Caco-2 (cell line): Measurements from ENCODE around the gene SLAMF1. TPM values are rescaled to one million over a fixed set of nuclear protein-coding genes. Genes with fewer than 3 reads are reported as not detected.

Experiments used
- BruUV-seq: library from RNA; stranded (reverse); fragments of 400-500 nt; replicated peaks from 2 replicates; lab custom pipeline; 2021; lab: Mats Ljungman, UMichigan
- CTCF ChIA-PET: fragments of 300-600 bp; sonication (Branson Sonifier 250); formaldehyde crosslinking; loops from one replicate; lab custom pipeline; 2022; ENCODE audit warnings: antibody characterized with exemption; lab: Charles Lee
- POLR2A ChIA-PET: fragments of 300-600 bp; sonication (Branson Sonifier 250); formaldehyde crosslinking; loops from one replicate; lab custom pipeline; 2022; ENCODE audit warnings: antibody characterized with exemption; lab: Charles Lee
- DNase-seq, 2 experiments: peaks; one replicate each; pipeline versions ENCODE4 v3.0.0 to v3.0.0-alpha.2; 2020 to 2022
- H3K27me3 ChIP-seq: replicated peaks from 2 replicates; pipeline ENCODE4 v1.6.0; 2011; ENCODE audit warnings: low read length; ENCODE audit not compliant: control insufficient read depth, insufficient read depth
- H3K36me3 ChIP-seq: 2 replicates; pipeline ENCODE4 v1.5.1; 2011; ENCODE audit warnings: low read length; ENCODE audit not compliant: control insufficient read depth, insufficient read depth
- H3K4me1 ChIP-seq: fragments of 250-450 bp; sonication (Bioruptor Pico); 2 replicates; pipeline ENCODE4 v1.5.1; 2020; ENCODE audit warnings: mild to moderate bottlenecking
- H3K4me3 ChIP-seq: 2 replicates; pipeline ENCODE4 v1.5.1; 2011; ENCODE audit warnings: low read depth, mild to moderate bottlenecking, control low read depth, low read length
- H3K9me3 ChIP-seq: fragments of 250-450 bp; sonication (Bioruptor Pico); 2 replicates; pipeline ENCODE4 v1.5.1; 2020; ENCODE audit warnings: mild to moderate bottlenecking, moderate library complexity
- H3K27ac Mint-ChIP-seq: one replicate; pipeline ENCODE4 v1.8.0; 2022; ENCODE audit warnings: mixed read lengths; ENCODE audit not compliant: unreplicated experiment
- H3K27me3 Mint-ChIP-seq: one replicate; pipeline ENCODE4 v1.8.0; 2022; ENCODE audit warnings: mixed read lengths; ENCODE audit not compliant: insufficient read depth, unreplicated experiment
- H3K36me3 Mint-ChIP-seq: one replicate; pipeline ENCODE4 v1.8.0; 2022; ENCODE audit warnings: mild to moderate bottlenecking, mixed read lengths; ENCODE audit not compliant: insufficient read depth, unreplicated experiment
- H3K4me1 Mint-ChIP-seq: one replicate; pipeline ENCODE4 v1.8.0; 2022; ENCODE audit warnings: low read depth, mixed read lengths; ENCODE audit not compliant: unreplicated experiment
- H3K4me3 Mint-ChIP-seq: one replicate; pipeline ENCODE4 v1.8.0; 2022; ENCODE audit warnings: mild to moderate bottlenecking, moderate library complexity, mixed read lengths; ENCODE audit not compliant: unreplicated experiment
- H3K9me3 Mint-ChIP-seq: one replicate; pipeline ENCODE4 v1.8.0; 2022; ENCODE audit warnings: mixed read lengths; ENCODE audit not compliant: unreplicated experiment
- intact Hi-C: fragments of 100-400 bp; cut with micrococcal nuclease; formaldehyde crosslinking; loops from one replicate; pipeline ENCODE4 v1.10.0; 2022; ENCODE audit not compliant: unreplicated experiment
- total RNA-seq: library from RNA; stranded (reverse); gene quantifications from 2 replicates; pipeline ENCODE4 v1.2.3, GENCODE V29; 2022
- TF ChIP-seq, protein P1 (sequence below), 2 experiments: fragments of 200-600 bp in 1 of 2; IDR thresholded peaks; 1 replicate in 1 of 2; 2 replicates in 1 of 2; pipeline versions ENCODE4 v1.5.1 to v1.8.0; 2011 to 2022; ENCODE audit warnings: antibody characterized with exemption in 1 of 2, control low read depth in 1 of 2, inconsistent platforms in 1 of 2, low read depth in 1 of 2, low read length in 1 of 2, mild to moderate bottlenecking in 1 of 2, moderate library complexity in 1 of 2; ENCODE audit not compliant: insufficient read depth in 1 of 2, severe bottlenecking in 1 of 2, unreplicated experiment in 1 of 2

The SLAMF1 gene
- total RNA-seq, 1 experiment from 2014 or later, result not detected

- TF ChIP-seq, protein P1, sequence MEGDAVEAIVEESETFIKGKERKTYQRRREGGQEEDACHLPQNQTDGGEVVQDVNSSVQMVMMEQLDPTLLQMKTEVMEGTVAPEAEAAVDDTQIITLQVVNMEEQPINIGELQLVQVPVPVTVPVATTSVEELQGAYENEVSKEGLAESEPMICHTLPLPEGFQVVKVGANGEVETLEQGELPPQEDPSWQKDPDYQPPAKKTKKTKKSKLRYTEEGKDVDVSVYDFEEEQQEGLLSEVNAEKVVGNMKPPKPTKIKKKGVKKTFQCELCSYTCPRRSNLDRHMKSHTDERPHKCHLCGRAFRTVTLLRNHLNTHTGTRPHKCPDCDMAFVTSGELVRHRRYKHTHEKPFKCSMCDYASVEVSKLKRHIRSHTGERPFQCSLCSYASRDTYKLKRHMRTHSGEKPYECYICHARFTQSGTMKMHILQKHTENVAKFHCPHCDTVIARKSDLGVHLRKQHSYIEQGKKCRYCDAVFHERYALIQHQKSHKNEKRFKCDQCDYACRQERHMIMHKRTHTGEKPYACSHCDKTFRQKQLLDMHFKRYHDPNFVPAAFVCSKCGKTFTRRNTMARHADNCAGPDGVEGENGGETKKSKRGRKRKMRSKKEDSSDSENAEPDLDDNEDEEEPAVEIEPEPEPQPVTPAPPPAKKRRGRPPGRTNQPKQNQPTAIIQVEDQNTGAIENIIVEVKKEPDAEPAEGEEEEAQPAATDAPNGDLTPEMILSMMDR (IDR thresholded peaks at IDR 0.05; ENCODE audit: insufficient read depth in 1 of 2, low read depth in 1 of 2, low read length in 1 of 2, severe bottlenecking in 1 of 2, unreplicated experiment in 1 of 2), result no peak
- POLR2A ChIA-PET, result no interaction called here
- no peak overlapping the region for H3K4me3 ChIP-seq
- DNase-seq, result no peak
- BruUV-seq, result no TSS peak
- no peaks in the 10 kb centered on the region for H3K27me3 ChIP-seq
- peaks cover 43% of the 10 kb centered on the region for H3K4me1 Mint-ChIP-seq
- no peaks in the 10 kb centered on the region for H3K36me3 Mint-ChIP-seq
- CTCF ChIA-PET, result no interaction called here
- H3K27ac Mint-ChIP-seq, result no peak overlapping the region
- no peaks in the 10 kb centered on the region for H3K36me3 ChIP-seq
- H3K4me1 ChIP-seq, result peaks cover 47% of the 10 kb centered on the region
- H3K9me3 ChIP-seq, result no peaks in the 10 kb centered on the region
- no peaks in the 10 kb centered on the region for H3K27me3 Mint-ChIP-seq
- intact Hi-C loops, result no loop called here
- no peak overlapping the region for H3K4me3 Mint-ChIP-seq
- H3K9me3 Mint-ChIP-seq, result no peaks in the 10 kb centered on the region
These were observed 5.2 kb downstream of the SLAMF1 start for GRCh38 chr1:160641323-160642280.

- no TSS peak for BruUV-seq
These were observed 6.3 kb downstream of the SLAMF1 start for GRCh38 chr1:160640359-160641123.

GRCh38 chr1:160639652-160640051 is 7.2 kb downstream of the SLAMF1 start:
- H3K36me3 ChIP-seq, result no peaks in the 10 kb centered on the region
- Mint-ChIP-seq H3K4me3 (peak overlapping the region; percentile 21), H3K27me3 (no peaks in the 10 kb centered on the region), H3K9me3 (no peaks in the 10 kb centered on the region), H3K36me3 (no peaks in the 10 kb centered on the region), H3K4me1 (peaks cover 38% of the 10 kb centered on the region), H3K27ac (peak overlapping the region; percentile 68)
- ChIA-PET POLR2A (no interaction called here), CTCF (no interaction called here)
- H3K4me1 ChIP-seq, result peaks cover 45% of the 10 kb centered on the region
- no TSS peak for BruUV-seq
- TF ChIP-seq, protein P1 (IDR thresholded peaks at IDR 0.05; ENCODE audit: insufficient read depth in 1 of 2, low read depth in 1 of 2, low read length in 1 of 2, severe bottlenecking in 1 of 2, unreplicated experiment in 1 of 2), result no peak
- H3K4me3 ChIP-seq, result no peak overlapping the region
- DNase-seq, result no peak
- H3K9me3 ChIP-seq, result no peaks in the 10 kb centered on the region
- H3K27me3 ChIP-seq, result no peaks in the 10 kb centered on the region
- intact Hi-C loops, result no loop called here

More at GRCh38 chr1:160640359-160641123, 6.3 kb downstream of the SLAMF1 start:
- H3K36me3 ChIP-seq, result no peaks in the 10 kb centered on the region
- Mint-ChIP-seq H3K36me3 (no peaks in the 10 kb centered on the region), H3K27ac (no peak overlapping the region), H3K9me3 (no peaks in the 10 kb centered on the region), H3K4me3 (no peak overlapping the region), H3K27me3 (no peaks in the 10 kb centered on the region), H3K4me1 (peaks cover 39% of the 10 kb centered on the region)
- H3K4me1 ChIP-seq, result peaks cover 46% of the 10 kb centered on the region
- no peaks in the 10 kb centered on the region for H3K9me3 ChIP-seq
- DNase-seq, result no peak
- TF ChIP-seq, protein P1 (IDR thresholded peaks at IDR 0.05; ENCODE audit: insufficient read depth in 1 of 2, low read depth in 1 of 2, low read length in 1 of 2, severe bottlenecking in 1 of 2, unreplicated experiment in 1 of 2), result no peak
- intact Hi-C loops, result no loop called here
- no peaks in the 10 kb centered on the region for H3K27me3 ChIP-seq
- POLR2A ChIA-PET, result no interaction called here
- no peak overlapping the region for H3K4me3 ChIP-seq
- CTCF ChIA-PET, result interaction anchor here (0.5 kb wide), 1 partner anchor 23 kb away, joined by 4 read pairs; no protein-coding TSS in a partner anchor
